ENCODE measurements around the gene PRPSAP2.

Gene PRPSAP2

GRCh38 chr17:18959071-18959844 is 101.3 kb downstream of the PRPSAP2 start:
- Histone ChIP-seq H3K27ac (ENCODE audit: low read length) (no peak overlapping the region), H3K9me3 (ENCODE audit: control insufficient read depth, low read depth, low read length) (no peaks in the 10 kb centered on the region), H3K4me3 (ENCODE audit: low read length) (no peak overlapping the region), H3K27me3 (ENCODE audit: control insufficient read depth, insufficient read depth, low read length) (no peaks in the 10 kb centered on the region), H3K9ac (ENCODE audit: low read length) (no peak overlapping the region), H3K36me3 (ENCODE audit: control insufficient read depth, low read depth, low read length) (no peaks in the 10 kb centered on the region), H3K4me1 (ENCODE audit: control insufficient read depth, low read depth, low read length) (peaks cover 7% of the 10 kb centered on the region)

- H3K9ac ChIP-seq (ENCODE audit: low read length): no peak overlapping the region
- no peak overlapping the region for H3K27ac ChIP-seq (ENCODE audit: low read length)
- H3K9me3 ChIP-seq (ENCODE audit: control insufficient read depth, low read depth, low read length): no peaks in the 10 kb centered on the region
- H3K4me3 ChIP-seq (ENCODE audit: low read length): no peak overlapping the region
- H3K4me1 ChIP-seq (ENCODE audit: control insufficient read depth, low read depth, low read length): peaks cover 7% of the 10 kb centered on the region
- no peaks in the 10 kb centered on the region for H3K27me3 ChIP-seq (ENCODE audit: control insufficient read depth, insufficient read depth, low read length)
- no peaks in the 10 kb centered on the region for H3K36me3 ChIP-seq (ENCODE audit: control insufficient read depth, low read depth, low read length)
Measured at GRCh38 chr17:18959845-18960240, 101.9 kb downstream of the PRPSAP2 start.

GRCh38 chr17:18960241-18960665 is 102.3 kb downstream of the PRPSAP2 start:
- Histone ChIP-seq H3K27ac (ENCODE audit: low read length) (no peak overlapping the region), H3K9ac (ENCODE audit: low read length) (no peak overlapping the region), H3K4me1 (ENCODE audit: control insufficient read depth, low read depth, low read length) (peaks cover 7% of the 10 kb centered on the region), H3K27me3 (ENCODE audit: control insufficient read depth, insufficient read depth, low read length) (no peaks in the 10 kb centered on the region), H3K4me3 (ENCODE audit: low read length) (no peak overlapping the region), H3K9me3 (ENCODE audit: control insufficient read depth, low read depth, low read length) (no peaks in the 10 kb centered on the region), H3K36me3 (ENCODE audit: control insufficient read depth, low read depth, low read length) (no peaks in the 10 kb centered on the region)

GRCh38 chr17:18960803-18961511 is 103.0 kb downstream of the PRPSAP2 start:
- Histone ChIP-seq H3K4me1 (ENCODE audit: control insufficient read depth, low read depth, low read length) (peaks cover 7% of the 10 kb centered on the region), H3K27me3 (ENCODE audit: control insufficient read depth, insufficient read depth, low read length) (no peaks in the 10 kb centered on the region), H3K27ac (ENCODE audit: low read length) (no peak overlapping the region), H3K9me3 (ENCODE audit: control insufficient read depth, low read depth, low read length) (no peaks in the 10 kb centered on the region), H3K4me3 (ENCODE audit: low read length) (no peak overlapping the region), H3K9ac (ENCODE audit: low read length) (no peak overlapping the region), H3K36me3 (ENCODE audit: control insufficient read depth, low read depth, low read length) (no peaks in the 10 kb centered on the region)

GRCh38 chr17:18961634-18962493 is 103.9 kb downstream of the PRPSAP2 start:
- Histone ChIP-seq H3K27ac (ENCODE audit: low read length) (no peak overlapping the region), H3K36me3 (ENCODE audit: control insufficient read depth, low read depth, low read length) (no peaks in the 10 kb centered on the region), H3K4me3 (ENCODE audit: low read length) (no peak overlapping the region), H3K4me1 (ENCODE audit: control insufficient read depth, low read depth, low read length) (peaks cover 7% of the 10 kb centered on the region), H3K9me3 (ENCODE audit: control insufficient read depth, low read depth, low read length) (no peaks in the 10 kb centered on the region), H3K9ac (ENCODE audit: low read length) (no peak overlapping the region), H3K27me3 (ENCODE audit: control insufficient read depth, insufficient read depth, low read length) (no peaks in the 10 kb centered on the region)

GRCh38 chr17:18962494-18962815 is 104.5 kb downstream of the PRPSAP2 start:
- no peak overlapping the region for H3K27ac ChIP-seq (ENCODE audit: low read length)

GRCh38 chr17:18963126-18964017 is 105.4 kb downstream of the PRPSAP2 start:
- Histone ChIP-seq H3K9ac (ENCODE audit: low read length) (no peak overlapping the region), H3K27ac (ENCODE audit: low read length) (no peak overlapping the region), H3K9me3 (ENCODE audit: control insufficient read depth, low read depth, low read length) (no peaks in the 10 kb centered on the region), H3K27me3 (ENCODE audit: control insufficient read depth, insufficient read depth, low read length) (no peaks in the 10 kb centered on the region), H3K36me3 (ENCODE audit: control insufficient read depth, low read depth, low read length) (no peaks in the 10 kb centered on the region), H3K4me1 (ENCODE audit: control insufficient read depth, low read depth, low read length) (peaks cover 17% of the 10 kb centered on the region), H3K4me3 (ENCODE audit: low read length) (no peak overlapping the region)

More at GRCh38 chr17:18962494-18962815, 104.5 kb downstream of the PRPSAP2 start:
- Histone ChIP-seq H3K4me1 (ENCODE audit: control insufficient read depth, low read depth, low read length) (peaks cover 12% of the 10 kb centered on the region), H3K9ac (ENCODE audit: low read length) (no peak overlapping the region), H3K9me3 (ENCODE audit: control insufficient read depth, low read depth, low read length) (no peaks in the 10 kb centered on the region), H3K27me3 (ENCODE audit: control insufficient read depth, insufficient read depth, low read length) (no peaks in the 10 kb centered on the region), H3K36me3 (ENCODE audit: control insufficient read depth, low read depth, low read length) (no peaks in the 10 kb centered on the region), H3K4me3 (ENCODE audit: low read length) (no peak overlapping the region)

- Histone ChIP-seq H3K4me3 (ENCODE audit: low read length) (no peak overlapping the region), H3K27me3 (ENCODE audit: control insufficient read depth, insufficient read depth, low read length) (no peaks in the 10 kb centered on the region), H3K4me1 (ENCODE audit: control insufficient read depth, low read depth, low read length) (peaks cover 17% of the 10 kb centered on the region), H3K9me3 (ENCODE audit: control insufficient read depth, low read depth, low read length) (no peaks in the 10 kb centered on the region), H3K36me3 (ENCODE audit: control insufficient read depth, low read depth, low read length) (no peaks in the 10 kb centered on the region), H3K27ac (ENCODE audit: low read length) (no peak overlapping the region), H3K9ac (ENCODE audit: low read length) (no peak overlapping the region)
Measured at GRCh38 chr17:18964018-18964351, 106.1 kb downstream of the PRPSAP2 start.

- Histone ChIP-seq H3K27me3 (ENCODE audit: control insufficient read depth, insufficient read depth, low read length) (no peaks in the 10 kb centered on the region), H3K9me3 (ENCODE audit: control insufficient read depth, low read depth, low read length) (no peaks in the 10 kb centered on the region), H3K36me3 (ENCODE audit: control insufficient read depth, low read depth, low read length) (no peaks in the 10 kb centered on the region), H3K4me1 (ENCODE audit: control insufficient read depth, low read depth, low read length) (peaks cover 17% of the 10 kb centered on the region), H3K27ac (ENCODE audit: low read length) (no peak overlapping the region), H3K9ac (ENCODE audit: low read length) (no peak overlapping the region), H3K4me3 (ENCODE audit: low read length) (no peak overlapping the region)
Measured at GRCh38 chr17:18964550-18964949, 106.6 kb downstream of the PRPSAP2 start.

GRCh38 chr17:18965530-18966236 is 107.8 kb downstream of the PRPSAP2 start:
- Histone ChIP-seq H3K4me3 (ENCODE audit: low read length) (no peak overlapping the region), H3K9ac (ENCODE audit: low read length) (no peak overlapping the region), H3K27ac (ENCODE audit: low read length) (no peak overlapping the region), H3K36me3 (ENCODE audit: control insufficient read depth, low read depth, low read length) (no peaks in the 10 kb centered on the region), H3K4me1 (ENCODE audit: control insufficient read depth, low read depth, low read length) (peaks cover 17% of the 10 kb centered on the region), H3K27me3 (ENCODE audit: control insufficient read depth, insufficient read depth, low read length) (no peaks in the 10 kb centered on the region), H3K9me3 (ENCODE audit: control insufficient read depth, low read depth, low read length) (no peaks in the 10 kb centered on the region)

Data from iPS-18a (cell line).